Measurements from ENCODE around the gene GSC.

GRCh38 chr14:94775871-94776210 is 5.9 kb upstream of the GSC start:
- TF ChIP-seq CTCF (optimal IDR thresholded peaks at IDR 0.05 in 1 of 3, IDR thresholded peaks at IDR 0.05 in 1 of 3, conservative IDR thresholded peaks at IDR 0.05 in 1 of 3; ENCODE audit: extremely low read depth in 1 of 3, insufficient read depth in 2 of 3, low read length in 3 of 3) (no peak), EZH2 (IDR thresholded peaks at IDR 0.05; ENCODE audit: low read length) (no peak)

Data from keratinocyte (primary cell).